ENCODE measurements around the gene BBS2. TPM values are rescaled to one million over a fixed set of nuclear protein-coding genes. Genes with fewer than 3 reads are reported as not detected.

BBS2 gene
- polyA plus RNA-seq, 1 donor from 2014 or later = 197 TPM

- H3K36me3 ChIP-seq (ENCODE audit: insufficient read depth, low read length) = no peaks in the 10 kb centered on the region
- H3K4me2 ChIP-seq (ENCODE audit: low read length) = no peak overlapping the region
- H3K9me2 ChIP-seq (ENCODE audit: insufficient read depth, low read length) = no peaks in the 10 kb centered on the region
- no peaks in the 10 kb centered on the region for H3K27me3 ChIP-seq (ENCODE audit: insufficient read depth, low read depth, low read length)
- H3K9ac ChIP-seq (ENCODE audit: low read length) = no peak overlapping the region
- H3K27ac ChIP-seq (ENCODE audit: low read length) = no peak overlapping the region
- no peaks in the 10 kb centered on the region for H4K20me1 ChIP-seq (ENCODE audit: insufficient read depth)
- H3K79me2 ChIP-seq (replicated peaks; ENCODE audit: insufficient read depth, low read length) = no peaks in the 10 kb centered on the region
- no peaks in the 10 kb centered on the region for H3K9me3 ChIP-seq (ENCODE audit: low read length)
- H3F3A ChIP-seq (ENCODE audit: insufficient read depth, low read length, poor library complexity, severe bottlenecking) = no peaks in the 10 kb centered on the region
- no peak overlapping the region for H3K4me3 ChIP-seq (ENCODE audit: low read length)
- TF ChIP-seq EP300 (conservative IDR thresholded peaks at IDR 0.05; ENCODE audit: poor library complexity, severe bottlenecking) = no peak
- TF ChIP-seq TAF1 (IDR thresholded peaks at IDR 0.05; ENCODE audit: low read depth) = no peak
- no peak for TF ChIP-seq RAD21 (conservative IDR thresholded peaks at IDR 0.05)
- no peak for TF ChIP-seq EZH2 (IDR thresholded peaks at IDR 0.05; ENCODE audit: borderline replicate concordance, insufficient read depth, low read length, poor library complexity, severe bottlenecking)
- no peak overlapping the region for H2AFZ ChIP-seq (ENCODE audit: low read depth, low read length)
Observed at GRCh38 chr16:56560447-56560846, 40.6 kb upstream of the BBS2 start.

- no peak for TF ChIP-seq EP300 (conservative IDR thresholded peaks at IDR 0.05; ENCODE audit: poor library complexity, severe bottlenecking)
- no peak for TF ChIP-seq REST (IDR thresholded peaks at IDR 0.05; ENCODE audit: borderline replicate concordance)
- TF ChIP-seq TAF1 (IDR thresholded peaks at IDR 0.05; ENCODE audit: low read depth) = no peak
- no peak for TF ChIP-seq MXI1 (conservative IDR thresholded peaks at IDR 0.05; ENCODE audit: poor library complexity, severe bottlenecking)
- TF ChIP-seq POLR2AphosphoS5 (IDR thresholded peaks at IDR 0.05) = no peak
- TF ChIP-seq CTCF (IDR thresholded peaks at IDR 0.05; ENCODE audit: poor library complexity, severe bottlenecking) = no peak
- TF ChIP-seq EZH2 (IDR thresholded peaks at IDR 0.05; ENCODE audit: borderline replicate concordance, insufficient read depth, low read length, poor library complexity, severe bottlenecking) = no peak
- TF ChIP-seq SMC3 (conservative IDR thresholded peaks at IDR 0.05; ENCODE audit: poor library complexity) = no peak
- no peak for TF ChIP-seq RAD21 (conservative IDR thresholded peaks at IDR 0.05)
- Histone ChIP-seq H3K9me2 (ENCODE audit: insufficient read depth, low read length) (no peaks in the 10 kb centered on the region), H3F3A (ENCODE audit: insufficient read depth, low read length, poor library complexity, severe bottlenecking) (no peaks in the 10 kb centered on the region), H2AFZ (ENCODE audit: low read depth, low read length) (no peak overlapping the region), H3K27me3 (ENCODE audit: insufficient read depth, low read depth, low read length) (no peaks in the 10 kb centered on the region), H3K4me3 (ENCODE audit: low read length) (no peak overlapping the region), H3K36me3 (ENCODE audit: insufficient read depth, low read length) (no peaks in the 10 kb centered on the region), H3K79me2 (replicated peaks; ENCODE audit: insufficient read depth, low read length) (no peaks in the 10 kb centered on the region), H3K4me2 (ENCODE audit: low read length) (no peak overlapping the region), H3K9ac (ENCODE audit: low read length) (no peak overlapping the region), H4K20me1 (ENCODE audit: insufficient read depth) (no peaks in the 10 kb centered on the region), H3K9me3 (ENCODE audit: low read length) (no peaks in the 10 kb centered on the region), H3K27ac (ENCODE audit: low read length) (no peak overlapping the region)
Observed at GRCh38 chr16:56559109-56559508, 39.3 kb upstream of the BBS2 start.
